Forelimb muscle (tissue), 1 donor: ENCODE data around the gene STK32C. TPM values are rescaled to one million over a fixed set of nuclear protein-coding genes. Genes with fewer than 3 reads are reported as not detected.
A peak's percentile ranks its signal among the peaks of the same experiment; 100 is the strongest.
"Not testable (repeated sequence)": the region's sequence is repeated elsewhere in the genome, so short reads cannot be mapped to it uniquely, and the experiment has no call there.

Source experiments
- DNase-seq: peaks from one replicate; pipeline ENCODE4 v3.0.0-alpha.2; 2013; ENCODE audit warnings: low read depth
- polyA plus RNA-seq: library from polyadenylated mRNA; unstranded; fragments of 120-200 nt; gene quantifications from one replicate; pipeline ENCODE4 v1.2.1, GENCODE V29; 2013; ENCODE audit not compliant: insufficient read length

The STK32C gene
- polyA plus RNA-seq, 1 donor = 10.3 TPM

- DNase-seq = no peak
These were observed 31.1 kb upstream of the STK32C start for GRCh38 chr10:132338876-132339275.

GRCh38 chr10:132337854-132338253 lies 30.1 kb upstream of the STK32C start:
- DNase-seq = not testable (repeated sequence)

- DNase-seq = no peak
These were observed 29.2 kb upstream of the STK32C start for GRCh38 chr10:132336919-132337407.

GRCh38 chr10:132336064-132336746 lies 28.5 kb upstream of the STK32C start:
- no peak for DNase-seq

- DNase-seq = no peak
These were observed 27.7 kb upstream of the STK32C start for GRCh38 chr10:132335189-132336063.

- DNase-seq = no peak
These were observed 27.0 kb upstream of the STK32C start for GRCh38 chr10:132334631-132335188.

- DNase-seq = no peak
These were observed 25.6 kb upstream of the STK32C start for GRCh38 chr10:132333386-132333785.

- no peak for DNase-seq
These were observed 24.6 kb upstream of the STK32C start for GRCh38 chr10:132332433-132332754.

GRCh38 chr10:132331601-132332432 lies 24.1 kb upstream of the STK32C start, which contains the start of gene LRRC27:
Gene LRRC27, plus strand, starts transcription at chr10:132332193. Its CDS starts 1,332 bp downstream, at chr10:132333525.
- peak; percentile 86 for DNase-seq

GRCh38 chr10:132330486-132330833 lies 22.7 kb upstream of the STK32C start:
- DNase-seq = no peak

GRCh38 chr10:132329565-132330485 lies 22.1 kb upstream of the STK32C start:
- no peak for DNase-seq

- DNase-seq = no peak
These were observed 21.0 kb upstream of the STK32C start for GRCh38 chr10:132328738-132329137.

GRCh38 chr10:132328106-132328505 lies 20.4 kb upstream of the STK32C start:
- no peak for DNase-seq

- DNase-seq = no peak
These were observed 19.2 kb upstream of the STK32C start for GRCh38 chr10:132326925-132327324.

GRCh38 chr10:132326344-132326889 lies 18.7 kb upstream of the STK32C start:
- DNase-seq = no peak

GRCh38 chr10:132324186-132324585 lies 16.4 kb upstream of the STK32C start:
- DNase-seq = no peak

- no peak for DNase-seq
These were observed 14.9 kb upstream of the STK32C start for GRCh38 chr10:132322586-132323048.

GRCh38 chr10:132321726-132322125 lies 14.0 kb upstream of the STK32C start:
- DNase-seq = no peak

- no peak for DNase-seq
These were observed 13.1 kb upstream of the STK32C start for GRCh38 chr10:132320654-132321469.
